Liver (tissue), 3 donors: ENCODE measurements around the gene CLCN7.

Experiments used
- ATF3 ChIP-seq: IDR thresholded peaks from 2 replicates; pipeline ENCODE4 v1.6.1; 2016; ENCODE audit warnings: antibody characterized with exemption
- CTCF ChIP-seq: fragments of 150-350 bp; IDR thresholded peaks from 2 replicates; pipeline ENCODE4 v1.5.1; 2017; ENCODE audit warnings: improper control_type of control experiment, low read depth, low read length; ENCODE audit not compliant: missing input control
- GABPA ChIP-seq, 2 donors: IDR thresholded peaks in 1 of 2; conservative IDR thresholded peaks in 1 of 2; 2 replicates each; pipeline ENCODE4 v1.6.1; 2016; ENCODE audit warnings: antibody characterized with exemption in 2 of 2, mild to moderate bottlenecking in 1 of 2, moderate library complexity in 1 of 2
- NR2F2 ChIP-seq: IDR thresholded peaks from 2 replicates; pipeline ENCODE4 v1.6.1; 2016; ENCODE audit warnings: antibody characterized with exemption
- RXRA ChIP-seq, 2 donors: IDR thresholded peaks; 2 replicates each; pipeline ENCODE4 v1.6.1; 2017 to 2018; ENCODE audit warnings: antibody characterized with exemption in 2 of 2, mild to moderate bottlenecking in 1 of 2
- SP1 ChIP-seq: IDR thresholded peaks from 2 replicates; pipeline ENCODE4 v1.6.1; 2018; ENCODE audit warnings: antibody characterized with exemption, mild to moderate bottlenecking
- YY1 ChIP-seq: IDR thresholded peaks from 2 replicates; pipeline ENCODE4 v1.6.1; 2016; ENCODE audit warnings: antibody characterized with exemption, mild to moderate bottlenecking
- donor health status: healthy.
- donor health status: healthy.

GRCh38 chr16:1475552-1476114 lies 805 bp upstream of the CLCN7 start:
- TF ChIP-seq YY1 (no peak), CTCF (no peak), RXRA (IDR thresholded peaks at IDR 0.05) (no peak), SP1 (no peak), GABPA (IDR thresholded peaks at IDR 0.05 in 1 of 2, conservative IDR thresholded peaks at IDR 0.05 in 1 of 2) (no peak), ATF3 (no peak), NR2F2 (no peak)
